SK-N-MC (cell line): ENCODE data around the gene SLC16A3.

Experiments
- EZH2 ChIP-seq: fragments of 200-600 bp; sonication (generic); IDR thresholded peaks from one replicate; pipeline ENCODE4 v1.6.1; 2017; ENCODE audit warnings: antibody characterized with exemption
- FOXP2 ChIP-seq: optimal IDR thresholded peaks from 2 replicates; pipeline ENCODE3; 2011; ENCODE audit warnings: mild to moderate bottlenecking, moderate library complexity; ENCODE audit not compliant: insufficient read depth; ENCODE audit errors: extremely low read length, control extremely low read depth
- POLR2AphosphoS5 ChIP-seq: IDR thresholded peaks from 2 replicates; pipeline ENCODE4 v1.6.1; 2012; ENCODE audit warnings: mild to moderate bottlenecking, low read depth, low read length, borderline replicate concordance

DNA sequence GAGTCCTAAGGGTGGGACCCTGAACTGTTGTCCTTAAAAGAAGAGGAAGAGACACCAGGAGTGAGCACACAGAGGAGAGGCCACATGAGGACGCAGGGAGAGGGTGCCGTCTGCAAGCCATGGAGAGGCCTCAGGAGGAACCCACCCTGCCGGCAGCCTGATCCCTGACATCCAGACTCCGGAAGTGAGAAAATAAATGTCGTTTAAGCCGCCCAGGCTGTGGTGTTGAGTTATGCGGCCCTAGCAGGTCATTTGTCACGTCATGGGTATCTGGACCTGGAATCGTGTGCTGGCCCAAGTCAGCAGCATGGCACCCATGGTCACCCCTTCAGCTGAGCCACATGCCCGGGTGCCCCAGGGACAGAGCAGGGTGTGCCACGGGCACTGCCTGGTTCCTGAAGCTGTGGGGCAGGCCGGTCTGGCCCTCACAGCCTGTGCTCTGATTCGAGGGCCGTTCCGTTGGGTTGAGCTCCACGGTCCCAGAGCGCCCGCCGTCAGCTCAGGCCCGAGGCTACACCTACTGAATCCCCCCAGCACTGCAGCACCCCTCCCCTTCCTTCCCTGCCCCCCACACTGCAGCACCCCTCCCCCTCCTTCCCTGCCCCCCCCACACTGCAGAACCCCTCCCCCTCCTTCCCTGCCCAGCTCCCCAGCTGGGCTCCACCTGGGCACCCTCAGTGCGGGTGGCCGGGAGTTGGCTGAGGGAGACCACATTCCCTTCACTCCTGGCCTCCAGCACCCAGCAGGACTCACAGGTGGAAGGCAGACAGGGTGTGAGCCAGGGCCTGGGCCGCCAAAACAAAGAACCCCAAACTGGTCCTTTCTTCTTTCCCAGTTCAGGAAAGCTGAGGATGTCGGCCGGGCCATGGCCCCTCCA, 13.5 kb upstream of the SLC16A3 start:
- TF ChIP-seq POLR2AphosphoS5 (no peak), EZH2 (no peak), FOXP2 (no peak)
